Liver (tissue), 9 donors: ENCODE measurements around the gene CPLX1. TPM values are rescaled to one million over a fixed set of nuclear protein-coding genes. Genes with fewer than 3 reads are reported as not detected.

Source experiments
- DNase-seq: peaks from one replicate; pipeline ENCODE4 v3.0.0-alpha.2; 2017; ENCODE audit warnings: low spot score
- H3K27ac ChIP-seq, 2 donors: one replicate each; pipeline ENCODE4 v1.7.0; 2013; ENCODE audit warnings: inconsistent platforms in 2 of 2, low read length in 2 of 2, control low read depth in 1 of 2, low read depth in 1 of 2, mild to moderate bottlenecking in 1 of 2
- H3K27me3 ChIP-seq, 4 donors: one replicate each; pipeline versions ENCODE4 v1.6.1 to v1.7.0; 2013; ENCODE audit warnings: low read length in 3 of 4, inconsistent platforms in 1 of 4, mild to moderate bottlenecking in 1 of 4, moderate library complexity in 1 of 4; ENCODE audit not compliant: control insufficient read depth in 4 of 4, insufficient read depth in 4 of 4
- H3K36me3 ChIP-seq, 4 donors: one replicate each; pipeline versions ENCODE4 v1.6.1 to v1.7.0; 2013; ENCODE audit warnings: low read length in 3 of 4, mild to moderate bottlenecking in 3 of 4, low read depth in 1 of 4, moderate library complexity in 1 of 4; ENCODE audit not compliant: control insufficient read depth in 4 of 4, insufficient read depth in 3 of 4
- H3K4me1 ChIP-seq, 4 donors: one replicate each; pipeline versions ENCODE4 v1.6.1 to v1.7.0; 2013; ENCODE audit warnings: low read length in 3 of 4, mild to moderate bottlenecking in 3 of 4, moderate library complexity in 1 of 4; ENCODE audit not compliant: control insufficient read depth in 4 of 4, insufficient read depth in 4 of 4
- H3K4me3 ChIP-seq, 3 donors: one replicate each; pipeline versions ENCODE4 v1.6.1 to v1.7.0; 2013; ENCODE audit warnings: low read length in 3 of 3, control low read depth in 1 of 3, low read depth in 1 of 3, mild to moderate bottlenecking in 1 of 3
- H3K9ac ChIP-seq, 2 donors: one replicate each; pipeline ENCODE4 v1.7.0; 2013; ENCODE audit warnings: low read length in 2 of 2, mild to moderate bottlenecking in 2 of 2, moderate library complexity in 2 of 2, control low read depth in 1 of 2, low read depth in 1 of 2
- H3K9me3 ChIP-seq, 4 donors: one replicate each; pipeline versions ENCODE4 v1.6.1 to v1.7.0; 2013; ENCODE audit warnings: low read length in 3 of 4; ENCODE audit not compliant: control insufficient read depth in 4 of 4
- ATF3 ChIP-seq: IDR thresholded peaks from 2 replicates; pipeline ENCODE4 v1.6.1; 2016; ENCODE audit warnings: antibody characterized with exemption
- CTCF ChIP-seq: fragments of 150-350 bp; IDR thresholded peaks from 2 replicates; pipeline ENCODE4 v1.5.1; 2017; ENCODE audit warnings: improper control_type of control experiment, low read depth, low read length; ENCODE audit not compliant: missing input control
- FOXA1 ChIP-seq: IDR thresholded peaks from 2 replicates; pipeline ENCODE4 v1.6.1; 2016; ENCODE audit warnings: antibody characterized with exemption
- FOXA2 ChIP-seq: IDR thresholded peaks from 2 replicates; pipeline ENCODE4 v1.6.1; 2016; ENCODE audit warnings: antibody characterized with exemption
- GABPA ChIP-seq, 2 donors: IDR thresholded peaks in 1 of 2; conservative IDR thresholded peaks in 1 of 2; 2 replicates each; pipeline ENCODE4 v1.6.1; 2016; ENCODE audit warnings: antibody characterized with exemption in 2 of 2, mild to moderate bottlenecking in 1 of 2, moderate library complexity in 1 of 2
- HNF4A ChIP-seq, 2 donors: conservative IDR thresholded peaks; 2 replicates each; pipeline ENCODE4 v1.6.1; 2016; ENCODE audit warnings: antibody characterized with exemption in 2 of 2, mild to moderate bottlenecking in 2 of 2
- HNF4G ChIP-seq: IDR thresholded peaks from 2 replicates; pipeline ENCODE4 v1.6.1; 2016; ENCODE audit warnings: antibody characterized with exemption
- JUND ChIP-seq, 2 donors: IDR thresholded peaks; 2 replicates each; pipeline ENCODE4 v1.6.1; 2016; ENCODE audit warnings: antibody characterized with exemption in 2 of 2
- MAX ChIP-seq: IDR thresholded peaks from 2 replicates; pipeline ENCODE4 v1.6.1; 2016; ENCODE audit warnings: antibody characterized with exemption
- REST ChIP-seq: IDR thresholded peaks from 2 replicates; pipeline ENCODE4 v1.6.1; 2016; ENCODE audit warnings: antibody characterized with exemption, mild to moderate bottlenecking
- RXRA ChIP-seq, 2 donors: IDR thresholded peaks; 2 replicates each; pipeline ENCODE4 v1.6.1; 2017 to 2018; ENCODE audit warnings: antibody characterized with exemption in 2 of 2, mild to moderate bottlenecking in 1 of 2
- SP1 ChIP-seq: IDR thresholded peaks from 2 replicates; pipeline ENCODE4 v1.6.1; 2018; ENCODE audit warnings: antibody characterized with exemption, mild to moderate bottlenecking
- TAF1 ChIP-seq: conservative IDR thresholded peaks from 2 replicates; pipeline ENCODE4 v1.6.1; 2016; ENCODE audit warnings: antibody characterized with exemption, mild to moderate bottlenecking
- YY1 ChIP-seq: IDR thresholded peaks from 2 replicates; pipeline ENCODE4 v1.6.1; 2016; ENCODE audit warnings: antibody characterized with exemption, mild to moderate bottlenecking
- ZBTB33 ChIP-seq: IDR thresholded peaks from 2 replicates; pipeline ENCODE4 v1.6.1; 2016; ENCODE audit warnings: antibody characterized with exemption
- WGBS: extraction: QIAGEN DNeasy Blood & Tissue Kit; methylation state at CpG from one replicate; pipeline ENCODE4 v1.1.7; 2013; 5-methylcytosine and 5-hydroxymethylcytosine counted together
- polyA plus RNA-seq, 2 donors: library from polyadenylated mRNA; stranded (reverse) in 1 of 2; unstranded in 1 of 2; fragments of 200-250 nt in 1 of 2; fragments of >200 nt in 1 of 2; fragmentation: Nextera tagmentation in 1 of 2; extraction: Ambion mirVana in 1 of 2; gene quantifications; one replicate each; pipeline versions ENCODE4 v1.2.1 to v1.2.3, GENCODE V29; 2013 to 2015
- total RNA-seq, 2 donors: library from RNA; depleted of rRNA; stranded (reverse); fragments of >200 nt; gene quantifications; one replicate each; pipeline ENCODE4 v1.2.3, GENCODE V29; 2014
- donor health status: healthy.
- donor health status: healthy.
- donor health status: healthy.
- donor health status: healthy.
- donor health status: healthy.

CPLX1 gene
- total and polyA plus RNA-seq, 4 donors = 0.14 to 2.8 (median 0.80) TPM

GRCh38 chr4:791252-791897 lies 34.6 kb downstream of the CPLX1 start:
- Histone ChIP-seq H3K9me3 (no peaks in the 10 kb centered on the region), H3K36me3 (no peaks in the 10 kb centered on the region), H3K9ac (no peak overlapping the region), H3K4me1 (peaks cover 17 to 34% (median 29%) of the 10 kb centered on the region in 4 donors), H3K4me3 (no peak overlapping the region), H3K27me3 (peaks cover 0 to 7% (median 0%) of the 10 kb centered on the region in 4 donors), H3K27ac (no peak overlapping the region)
- TF ChIP-seq GABPA (IDR thresholded peaks at IDR 0.05 in 1 of 2, conservative IDR thresholded peaks at IDR 0.05 in 1 of 2) (no peak), JUND (IDR thresholded peaks at IDR 0.05) (no peak), RXRA (IDR thresholded peaks at IDR 0.05) (no peak), FOXA1 (no peak), HNF4G (no peak), TAF1 (no peak), FOXA2 (no peak), CTCF (no peak), HNF4A (conservative IDR thresholded peaks at IDR 0.05) (no peak), ATF3 (no peak), YY1 (no peak), MAX (no peak), REST (no peak)
- no peak for DNase-seq
- 62% methylated on average over 29 of the region's 29 CpGs for WGBS

GRCh38 chr4:790466-790820 lies 35.5 kb downstream of the CPLX1 start:
- WGBS = 82% methylated on average over 8 of the region's 8 CpGs
- Histone ChIP-seq H3K36me3 (no peaks in the 10 kb centered on the region), H3K4me1 (peaks cover 16 to 33% (median 28%) of the 10 kb centered on the region in 4 donors), H3K9me3 (no peaks in the 10 kb centered on the region), H3K4me3 (no peak overlapping the region), H3K9ac (no peak overlapping the region), H3K27ac (no peak overlapping the region), H3K27me3 (peaks cover 0 to 7% (median 0%) of the 10 kb centered on the region in 4 donors)
- no peak for DNase-seq
- no peak for TF ChIP-seq GABPA (IDR thresholded peaks at IDR 0.05 in 1 of 2, conservative IDR thresholded peaks at IDR 0.05 in 1 of 2)
- TF ChIP-seq RXRA (IDR thresholded peaks at IDR 0.05) = no peak
- TF ChIP-seq HNF4A (conservative IDR thresholded peaks at IDR 0.05) = no peak
- no peak for TF ChIP-seq JUND (IDR thresholded peaks at IDR 0.05)
- no peak for TF ChIP-seq SP1
- TF ChIP-seq ZBTB33 = no peak
- no peak for TF ChIP-seq ATF3
